Neuronal stem cell (in vitro differentiated cells): Measurements from ENCODE around the gene PPP6R3.

Experiments
- DNase-seq: peaks from one replicate; pipeline ENCODE4 v3.0.0-alpha.2; 2013; ENCODE audit warnings: low spot score
- H2AFZ ChIP-seq: one replicate; pipeline ENCODE4 v1.6.1; 2013; ENCODE audit warnings: mild to moderate bottlenecking, low read length, inconsistent platforms
- H2AK5ac ChIP-seq: 2 replicates; pipeline ENCODE4 v1.6.1; 2013; ENCODE audit warnings: low read depth, mild to moderate bottlenecking, inconsistent platforms, low read length, moderate library complexity, mixed read lengths
- H2BK120ac ChIP-seq: 2 replicates; pipeline ENCODE4 v1.6.1; 2013; ENCODE audit warnings: low read depth, mild to moderate bottlenecking, inconsistent platforms, low read length, moderate library complexity, mixed read lengths
- H2BK12ac ChIP-seq: one replicate; pipeline ENCODE4 v1.6.1; 2013; ENCODE audit warnings: low read length, inconsistent platforms
- H2BK15ac ChIP-seq: 2 replicates; pipeline ENCODE4 v1.6.1; 2013; ENCODE audit warnings: mild to moderate bottlenecking, low read length, inconsistent platforms, mixed read lengths
- H2BK5ac ChIP-seq: one replicate; pipeline ENCODE4 v1.6.1; 2013; ENCODE audit warnings: inconsistent platforms, mild to moderate bottlenecking, low read length, moderate library complexity
- H3K14ac ChIP-seq: one replicate; pipeline ENCODE4 v1.6.1; 2013; ENCODE audit warnings: low read length, inconsistent platforms
- H3K18ac ChIP-seq: 2 replicates; pipeline ENCODE4 v1.6.1; 2013; ENCODE audit warnings: low read length, inconsistent platforms
- H3K23ac ChIP-seq: 2 replicates; pipeline ENCODE4 v1.6.1; 2013; ENCODE audit warnings: low read depth, mild to moderate bottlenecking, mixed read lengths, low read length, inconsistent platforms; ENCODE audit not compliant: poor library complexity
- H3K27ac ChIP-seq: replicated peaks from 3 replicates; pipeline ENCODE4 v1.5.1; 2013; ENCODE audit warnings: low read length, inconsistent platforms
- H3K27me3 ChIP-seq, 3 experiments: 2 replicates each; pipeline ENCODE4 v1.6.1; 2013; ENCODE audit warnings: low read length in 3 of 3, mild to moderate bottlenecking in 2 of 3, inconsistent platforms in 1 of 3, low read depth in 1 of 3, mixed read lengths in 1 of 3, moderate library complexity in 1 of 3; ENCODE audit not compliant: control insufficient read depth in 3 of 3, insufficient read depth in 3 of 3
- H3K36me3 ChIP-seq, 2 donors: replicated peaks in 1 of 2; 2 replicates each; pipeline ENCODE4 v1.6.1; 2013; ENCODE audit warnings: low read length in 2 of 2; ENCODE audit not compliant: control insufficient read depth in 2 of 2, insufficient read depth in 2 of 2
- H3K4ac ChIP-seq: 2 replicates; pipeline ENCODE4 v1.6.1; 2013; ENCODE audit warnings: inconsistent platforms, mild to moderate bottlenecking, low read length, moderate library complexity
- H3K4me1 ChIP-seq, 2 donors: 1 replicate in 1 of 2; 2 replicates in 1 of 2; pipeline ENCODE4 v1.6.1; 2013; ENCODE audit warnings: low read length in 2 of 2, low read depth in 1 of 2; ENCODE audit not compliant: control insufficient read depth in 2 of 2, insufficient read depth in 1 of 2
- H3K4me2 ChIP-seq: one replicate; pipeline ENCODE4 v1.6.1; 2013; ENCODE audit warnings: mild to moderate bottlenecking, low read length, inconsistent platforms; ENCODE audit not compliant: insufficient read depth, poor library complexity, severe bottlenecking
- H3K4me3 ChIP-seq, 2 donors: 2 replicates each; pipeline ENCODE4 v1.5.1; 2013; ENCODE audit warnings: low read length in 2 of 2, mild to moderate bottlenecking in 2 of 2, inconsistent platforms in 1 of 2, moderate library complexity in 1 of 2
- H3K79me1 ChIP-seq: one replicate; pipeline ENCODE4 v1.6.1; 2013; ENCODE audit warnings: low read depth, mild to moderate bottlenecking, inconsistent platforms, low read length, moderate library complexity
- H3K9ac ChIP-seq: one replicate; pipeline ENCODE4 v1.6.1; 2013; ENCODE audit warnings: mild to moderate bottlenecking, low read depth, low read length, inconsistent platforms; ENCODE audit not compliant: poor library complexity
- H3K9me3 ChIP-seq, 2 donors: replicated peaks in 1 of 2; 2 replicates each; pipeline versions ENCODE3 to v1.6.1; 2013; ENCODE audit warnings: low read length in 2 of 2, mild to moderate bottlenecking in 2 of 2, inconsistent platforms in 1 of 2, low read depth in 1 of 2, mixed read lengths in 1 of 2, moderate library complexity in 1 of 2; ENCODE audit not compliant: control insufficient read depth in 2 of 2, insufficient read depth in 1 of 2
- H4K8ac ChIP-seq: one replicate; pipeline ENCODE4 v1.6.1; 2013; ENCODE audit warnings: low read depth, mild to moderate bottlenecking, inconsistent platforms, low read length, moderate library complexity
- H4K91ac ChIP-seq: one replicate; pipeline ENCODE4 v1.6.1; 2013; ENCODE audit warnings: low read length, low read depth, mild to moderate bottlenecking, inconsistent platforms; ENCODE audit not compliant: poor library complexity
- WGBS, 2 donors: extraction: QIAGEN DNeasy Blood & Tissue Kit; methylation state at CpG; one replicate each; pipeline ENCODE4 v1.1.7; 2013; ENCODE audit warnings: missing lambda C conversion rate in 2 of 2, mixed read lengths in 1 of 2; ENCODE audit not compliant: insufficient read length in 2 of 2, insufficient replicate concordance in 1 of 2; ENCODE audit errors: extremely low coverage in 2 of 2; 5-methylcytosine and 5-hydroxymethylcytosine counted together

PPP6R3 gene

DNA sequence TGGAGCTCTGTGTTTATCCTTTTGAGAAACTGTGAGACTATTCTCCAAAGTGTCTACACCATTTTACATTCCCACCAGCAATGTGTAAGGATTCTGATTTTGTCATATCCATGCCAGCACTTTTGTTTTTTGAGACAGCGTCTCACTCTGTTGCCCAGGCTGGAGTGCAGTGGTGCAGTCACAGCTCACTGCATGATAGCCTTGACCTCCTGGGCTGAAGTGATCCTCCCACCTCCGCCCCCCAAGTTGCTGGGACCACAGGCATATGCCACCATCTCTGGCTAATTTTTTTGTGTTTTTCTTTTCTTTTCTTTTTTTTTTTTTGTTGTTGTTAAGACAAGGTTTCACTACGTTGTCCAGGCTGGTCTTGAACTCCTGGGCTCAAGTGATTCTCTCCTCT is 35.3 kb downstream of the PPP6R3 start:
- H4K8ac ChIP-seq, result no peak overlapping the region
- no peak overlapping the region for H3K18ac ChIP-seq
- no peak overlapping the region for H3K4me3 ChIP-seq
- no peak overlapping the region for H3K14ac ChIP-seq
- no peak overlapping the region for H2BK5ac ChIP-seq
- H2BK12ac ChIP-seq, result no peak overlapping the region
- H2BK120ac ChIP-seq, result no peak overlapping the region
- no peak overlapping the region for H2AFZ ChIP-seq
- no peak overlapping the region for H2BK15ac ChIP-seq
- no peak overlapping the region for H3K23ac ChIP-seq
- peaks cover 0 to 5% of the 10 kb centered on the region in 2 donors for H3K4me1 ChIP-seq
- no peak overlapping the region for H4K91ac ChIP-seq
- peaks cover 0 to 9% of the 10 kb centered on the region in 2 donors for H3K36me3 ChIP-seq
- H2AK5ac ChIP-seq, result no peak overlapping the region
- peaks cover 12% of the 10 kb centered on the region for H3K79me1 ChIP-seq
- WGBS, 2 donors, result no CpG with 5 or more reads among the region's 3 CpGs
- no peak overlapping the region for H3K4me2 ChIP-seq
- no peak overlapping the region for H3K9ac ChIP-seq
- H3K27me3 ChIP-seq, result no peaks in the 10 kb centered on the region
- H3K27ac ChIP-seq, result no peak overlapping the region
- DNase-seq, result no peak
- no peaks in the 10 kb centered on the region for H3K9me3 ChIP-seq
- H3K4ac ChIP-seq, result no peak overlapping the region

DNA sequence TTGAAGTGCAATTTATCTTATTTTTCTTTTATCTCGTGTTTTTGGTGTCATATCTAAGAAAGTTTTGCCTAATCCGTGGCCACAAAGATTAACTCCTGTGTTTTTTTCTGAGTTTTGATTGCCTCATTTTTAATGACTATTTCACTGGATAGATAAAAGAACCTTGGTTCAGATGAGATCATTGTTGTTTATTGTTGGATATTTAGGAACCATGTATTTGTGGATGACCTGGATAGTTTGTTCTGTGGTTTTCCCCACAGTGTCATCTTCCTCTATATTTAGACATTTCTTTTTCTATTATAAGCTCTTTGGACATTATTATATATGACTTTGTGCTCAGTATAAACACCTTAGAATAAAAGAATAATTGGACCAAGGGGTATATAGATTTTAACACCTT is 37.2 kb downstream of the PPP6R3 start:
- Histone ChIP-seq H3K36me3 (peaks cover 0 to 5% of the 10 kb centered on the region in 2 donors), H3K4me1 (peaks cover 0 to 5% of the 10 kb centered on the region in 2 donors), H3K27ac (no peak overlapping the region), H3K4ac (no peak overlapping the region), H2AFZ (no peak overlapping the region), H3K18ac (no peak overlapping the region), H2BK12ac (no peak overlapping the region), H3K14ac (no peak overlapping the region), H3K23ac (no peak overlapping the region), H3K4me2 (no peak overlapping the region), H4K91ac (no peak overlapping the region), H4K8ac (no peak overlapping the region), H2AK5ac (no peak overlapping the region), H3K79me1 (peaks cover 12% of the 10 kb centered on the region), H3K4me3 (no peak overlapping the region), H3K27me3 (no peaks in the 10 kb centered on the region), H2BK120ac (no peak overlapping the region), H2BK15ac (no peak overlapping the region), H2BK5ac (no peak overlapping the region), H3K9me3 (no peaks in the 10 kb centered on the region), H3K9ac (no peak overlapping the region)
- no CpG with 5 or more reads among the region's 2 CpGs for WGBS, 2 donors
- no peak for DNase-seq

DNA sequence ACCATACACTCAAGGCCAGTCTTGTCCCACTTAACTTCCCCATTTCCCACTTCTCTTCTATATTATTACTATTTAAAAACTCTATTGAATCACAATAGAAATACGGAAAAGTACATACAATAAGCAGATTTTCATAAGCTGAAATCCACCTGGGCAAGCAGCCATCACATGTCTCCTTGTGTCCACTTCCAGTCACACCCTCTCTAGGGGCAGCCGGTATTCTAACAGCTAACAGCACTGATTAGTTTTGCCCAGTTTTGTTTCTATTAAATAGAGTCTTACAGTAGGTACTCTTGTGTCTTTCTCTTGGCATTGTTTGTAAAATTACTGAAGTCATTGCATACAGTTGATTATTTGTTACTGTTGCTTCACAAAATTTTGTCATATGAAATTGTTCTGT is 37.8 kb downstream of the PPP6R3 start:
- no peak overlapping the region for H3K27ac ChIP-seq

DNA sequence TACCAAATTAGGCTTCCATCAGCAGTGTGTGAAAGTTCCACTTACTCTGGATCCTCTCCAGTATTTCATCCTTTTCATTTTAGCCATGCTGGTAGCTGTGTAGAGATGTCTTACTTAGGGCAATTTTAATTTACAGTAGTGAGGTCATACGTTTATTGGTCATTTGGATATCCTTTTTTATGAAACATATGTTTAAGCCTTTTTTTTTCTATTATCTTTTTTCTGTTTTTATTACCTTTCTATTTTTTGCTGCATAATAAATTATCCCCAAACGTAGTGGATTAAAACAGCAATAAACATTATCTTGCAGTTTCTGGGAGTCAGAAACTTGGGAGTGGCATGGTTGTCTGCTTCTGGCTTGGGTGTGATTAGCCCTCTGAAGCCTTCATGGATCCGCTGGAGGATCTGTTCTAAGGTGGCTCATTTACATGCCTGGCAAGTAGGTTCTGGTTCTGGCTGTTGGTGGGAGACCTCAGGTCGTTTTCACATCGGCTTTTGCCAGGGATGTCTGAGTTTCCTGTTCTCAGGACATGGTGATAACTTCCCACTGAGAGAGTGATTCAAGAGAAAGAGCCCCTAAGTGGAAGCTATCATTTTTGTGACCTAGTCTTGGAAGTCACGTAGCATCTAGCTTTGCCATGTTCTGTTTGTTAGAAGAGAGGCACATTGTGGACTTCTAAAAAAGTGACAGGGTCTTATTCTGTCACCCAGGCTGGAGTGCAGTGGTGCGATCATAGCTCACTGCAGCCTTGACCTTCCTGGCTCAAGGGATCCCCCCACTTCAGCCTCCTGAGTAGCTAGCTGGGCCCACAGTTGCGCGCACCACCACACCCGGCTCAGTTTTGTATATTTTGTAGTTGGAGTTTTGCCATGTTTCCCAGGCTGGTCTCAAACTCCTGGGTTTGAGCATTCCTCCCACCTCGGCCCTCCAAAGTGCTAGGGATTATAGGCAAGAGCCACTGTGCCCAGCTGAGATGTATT is 38.6 kb downstream of the PPP6R3 start:
- Histone ChIP-seq H3K27me3 (no peaks in the 10 kb centered on the region), H2BK120ac (no peak overlapping the region)

More for the DNA sequence above, 37.8 kb downstream of the PPP6R3 start:
- H4K91ac ChIP-seq, result no peak overlapping the region
- no peak overlapping the region for H3K18ac ChIP-seq
- no peaks in the 10 kb centered on the region for H3K9me3 ChIP-seq
- no peak for DNase-seq
- peaks cover 0 to 7% of the 10 kb centered on the region in 2 donors for H3K4me1 ChIP-seq
- H2BK12ac ChIP-seq, result no peak overlapping the region
- no peak overlapping the region for H2AFZ ChIP-seq
- H2BK15ac ChIP-seq, result no peak overlapping the region
- WGBS, 2 donors, result 100% methylated on average over 1 of the region's 2 CpGs; no CpG with 5 or more reads in 1 of the 2 donors
- no peak overlapping the region for H4K8ac ChIP-seq
- no peak overlapping the region for H2BK5ac ChIP-seq
- H3K36me3 ChIP-seq, result peaks cover 0 to 5% of the 10 kb centered on the region in 2 donors
- no peaks in the 10 kb centered on the region for H3K27me3 ChIP-seq
- H3K4ac ChIP-seq, result no peak overlapping the region
- H3K79me1 ChIP-seq, result peaks cover 12% of the 10 kb centered on the region
- no peak overlapping the region for H2BK120ac ChIP-seq
- no peak overlapping the region for H3K4me2 ChIP-seq
- no peak overlapping the region for H3K9ac ChIP-seq
- H2AK5ac ChIP-seq, result no peak overlapping the region
- no peak overlapping the region for H3K23ac ChIP-seq
- no peak overlapping the region for H3K4me3 ChIP-seq
- H3K14ac ChIP-seq, result no peak overlapping the region

More for the DNA sequence above, 38.6 kb downstream of the PPP6R3 start:
- no peak overlapping the region for H3K23ac ChIP-seq
- no peak overlapping the region for H2AFZ ChIP-seq
- H3K9ac ChIP-seq, result no peak overlapping the region
- no peak overlapping the region for H3K4ac ChIP-seq
- no peak overlapping the region for H3K27ac ChIP-seq
- H4K8ac ChIP-seq, result no peak overlapping the region
- peaks cover 14% of the 10 kb centered on the region for H3K79me1 ChIP-seq
- no peak overlapping the region for H4K91ac ChIP-seq
- H3K4me2 ChIP-seq, result no peak overlapping the region
- no peak for DNase-seq
- H2BK5ac ChIP-seq, result no peak overlapping the region
- H3K4me3 ChIP-seq, result no peak overlapping the region
- H2AK5ac ChIP-seq, result no peak overlapping the region
- no peak overlapping the region for H3K18ac ChIP-seq
- peaks cover 0 to 5% of the 10 kb centered on the region in 2 donors for H3K36me3 ChIP-seq
- H3K9me3 ChIP-seq, result no peaks in the 10 kb centered on the region
- no peak overlapping the region for H3K14ac ChIP-seq
- WGBS, 2 donors, result no CpG with 5 or more reads among the region's 11 CpGs
- no peak overlapping the region for H2BK12ac ChIP-seq
- peaks cover 0 to 7% of the 10 kb centered on the region in 2 donors for H3K4me1 ChIP-seq
- H2BK15ac ChIP-seq, result no peak overlapping the region
